ENCODE measurements around the gene DAB2. TPM values are rescaled to one million over a fixed set of nuclear protein-coding genes. Genes with fewer than 3 reads are reported as not detected.

Gene DAB2
- polyA plus RNA-seq, 1 experiment = 168 TPM

DNA sequence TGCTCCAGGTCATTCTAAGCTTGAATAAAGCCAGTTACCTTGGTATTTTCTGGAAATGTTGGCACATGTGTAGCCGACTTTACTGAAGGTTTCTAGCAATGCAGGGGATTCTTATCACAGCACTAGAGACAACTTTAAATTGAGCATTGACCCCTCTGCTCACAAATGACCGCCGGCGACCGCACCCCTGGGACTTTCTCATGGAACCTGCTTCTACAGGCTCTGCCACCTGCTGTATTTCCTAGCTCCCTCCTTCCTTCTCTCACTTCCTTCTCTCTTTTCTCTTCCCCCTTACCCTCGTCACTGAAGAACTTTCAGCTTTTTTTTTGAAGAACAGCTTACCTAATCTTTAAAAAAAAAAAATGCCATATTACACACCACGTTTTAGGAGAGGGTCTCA lies 30.9 kb upstream of the DAB2 start:
- H3K4me3 ChIP-seq (ENCODE audit: low read depth, low read length) = no peak overlapping the region
- POLR2A ChIA-PET = no interaction called here
- CTCF ChIA-PET = interaction anchor here (0.7 to 1.7 kb wide), 3 partner anchors 11 to 86 kb away, joined by 3 to 6 read pairs (median 3); no protein-coding TSS in a partner anchor
- no peak for DNase-seq (ENCODE audit: low read depth)
- no peaks in the 10 kb centered on the region for H3K36me3 ChIP-seq (ENCODE audit: control insufficient read depth, insufficient read depth, low read length)
- no peaks in the 10 kb centered on the region for H3K27me3 ChIP-seq (ENCODE audit: control insufficient read depth, insufficient read depth, low read length)
- TF ChIP-seq, protein P1, sequence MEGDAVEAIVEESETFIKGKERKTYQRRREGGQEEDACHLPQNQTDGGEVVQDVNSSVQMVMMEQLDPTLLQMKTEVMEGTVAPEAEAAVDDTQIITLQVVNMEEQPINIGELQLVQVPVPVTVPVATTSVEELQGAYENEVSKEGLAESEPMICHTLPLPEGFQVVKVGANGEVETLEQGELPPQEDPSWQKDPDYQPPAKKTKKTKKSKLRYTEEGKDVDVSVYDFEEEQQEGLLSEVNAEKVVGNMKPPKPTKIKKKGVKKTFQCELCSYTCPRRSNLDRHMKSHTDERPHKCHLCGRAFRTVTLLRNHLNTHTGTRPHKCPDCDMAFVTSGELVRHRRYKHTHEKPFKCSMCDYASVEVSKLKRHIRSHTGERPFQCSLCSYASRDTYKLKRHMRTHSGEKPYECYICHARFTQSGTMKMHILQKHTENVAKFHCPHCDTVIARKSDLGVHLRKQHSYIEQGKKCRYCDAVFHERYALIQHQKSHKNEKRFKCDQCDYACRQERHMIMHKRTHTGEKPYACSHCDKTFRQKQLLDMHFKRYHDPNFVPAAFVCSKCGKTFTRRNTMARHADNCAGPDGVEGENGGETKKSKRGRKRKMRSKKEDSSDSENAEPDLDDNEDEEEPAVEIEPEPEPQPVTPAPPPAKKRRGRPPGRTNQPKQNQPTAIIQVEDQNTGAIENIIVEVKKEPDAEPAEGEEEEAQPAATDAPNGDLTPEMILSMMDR (IDR thresholded peaks at IDR 0.05; ENCODE audit: insufficient read depth, low read depth, low read length) = no peak

- TF ChIP-seq, protein P1 (IDR thresholded peaks at IDR 0.05; ENCODE audit: insufficient read depth, low read depth, low read length) = no peak
- Histone ChIP-seq H3K4me3 (ENCODE audit: low read depth, low read length) (no peak overlapping the region), H3K27me3 (ENCODE audit: control insufficient read depth, insufficient read depth, low read length) (no peaks in the 10 kb centered on the region), H3K36me3 (ENCODE audit: control insufficient read depth, insufficient read depth, low read length) (no peaks in the 10 kb centered on the region)
- ChIA-PET CTCF (interaction anchor here (0.6 to 1.7 kb wide), 4 partner anchors 15 to 78 kb away, joined by 3 to 5 read pairs (median 4); partner anchors contain the start of gene DAB2), POLR2A (interaction anchor here (1.0 kb wide), 1 partner anchor 30 kb away, joined by 3 read pairs; no protein-coding TSS in a partner anchor)
- no peak for DNase-seq (ENCODE audit: low read depth)
Measured at GRCh38 chr5:39453606-39454005, 28.8 kb upstream of the DAB2 start.

GRCh38 chr5:39452846-39453245 lies 28.1 kb upstream of the DAB2 start:
- POLR2A ChIA-PET = interaction anchor here (1.0 kb wide), 2 partner anchors 28 to 29 kb away, joined by 3 to 7 read pairs; partner anchors contain the start of gene DAB2
- DNase-seq (ENCODE audit: low read depth) = no peak

GRCh38 chr5:39451276-39451941 lies 26.6 kb upstream of the DAB2 start:
- TF ChIP-seq, protein P1 (IDR thresholded peaks at IDR 0.05; ENCODE audit: insufficient read depth, low read depth, low read length) = no peak
- H3K27me3 ChIP-seq (ENCODE audit: control insufficient read depth, insufficient read depth, low read length) = no peaks in the 10 kb centered on the region
- DNase-seq (ENCODE audit: low read depth) = no peak
- ChIA-PET POLR2A (no interaction called here), CTCF (interaction anchor here (1.1 to 2.5 kb wide), 3 partner anchors 10 to 96 kb away, joined by 4 to 10 read pairs (median 5); no protein-coding TSS in a partner anchor)
- no peak overlapping the region for H3K4me3 ChIP-seq (ENCODE audit: low read depth, low read length)
- no peaks in the 10 kb centered on the region for H3K36me3 ChIP-seq (ENCODE audit: control insufficient read depth, insufficient read depth, low read length)

More at GRCh38 chr5:39452846-39453245, 28.1 kb upstream of the DAB2 start:
- no peaks in the 10 kb centered on the region for H3K27me3 ChIP-seq (ENCODE audit: control insufficient read depth, insufficient read depth, low read length)
- H3K4me3 ChIP-seq (ENCODE audit: low read depth, low read length) = no peak overlapping the region
- no peaks in the 10 kb centered on the region for H3K36me3 ChIP-seq (ENCODE audit: control insufficient read depth, insufficient read depth, low read length)
- CTCF ChIA-PET = interaction anchor here (0.5 to 2.5 kb wide), 5 partner anchors 11 to 37 kb away, joined by 3 to 10 read pairs (median 4); partner anchors contain the start of gene DAB2
- TF ChIP-seq, protein P1 (IDR thresholded peaks at IDR 0.05; ENCODE audit: insufficient read depth, low read depth, low read length) = no peak

- Histone ChIP-seq H3K27me3 (ENCODE audit: control insufficient read depth, insufficient read depth, low read length) (no peaks in the 10 kb centered on the region), H3K4me3 (ENCODE audit: low read depth, low read length) (no peak overlapping the region), H3K36me3 (ENCODE audit: control insufficient read depth, insufficient read depth, low read length) (no peaks in the 10 kb centered on the region)
- POLR2A ChIA-PET = no interaction called here
- DNase-seq (ENCODE audit: low read depth) = no peak
- TF ChIP-seq, protein P1 (IDR thresholded peaks at IDR 0.05; ENCODE audit: insufficient read depth, low read depth, low read length) = no peak
- CTCF ChIA-PET = interaction anchor here (2.1 to 2.5 kb wide), 2 partner anchors 9 to 97 kb away, joined by 5 to 10 read pairs; no protein-coding TSS in a partner anchor
Measured at GRCh38 chr5:39450487-39450886, 25.7 kb upstream of the DAB2 start.
